Parathyroid adenoma (tissue), 2 donors: ENCODE measurements around the gene PDIA5.

Experiments used
- H2AFZ ChIP-seq: fragments of 300-600 bp; sonication (generic); one replicate; pipeline ENCODE4 v1.7.0; 2017; ENCODE audit warnings: antibody characterized with exemption, mild to moderate bottlenecking
- H3K27ac ChIP-seq: fragments of 300-600 bp; sonication (generic); one replicate; pipeline ENCODE4 v1.7.0; 2017
- H3K27me3 ChIP-seq: fragments of 300-600 bp; sonication (generic); one replicate; pipeline ENCODE4 v1.7.0; 2017; ENCODE audit warnings: low read length; ENCODE audit not compliant: control insufficient read depth, insufficient read depth
- H3K36me3 ChIP-seq: fragments of 300-600 bp; sonication (generic); one replicate; pipeline ENCODE4 v1.7.0; 2017; ENCODE audit warnings: low read length; ENCODE audit not compliant: control insufficient read depth, insufficient read depth
- H3K4me1 ChIP-seq: fragments of 300-600 bp; sonication (generic); one replicate; pipeline ENCODE4 v1.7.0; 2017; ENCODE audit warnings: control low read depth
- H3K4me2 ChIP-seq: fragments of 300-600 bp; sonication (generic); one replicate; pipeline ENCODE4 v1.7.0; 2017; ENCODE audit warnings: low read length
- H3K4me3 ChIP-seq: fragments of 300-600 bp; sonication (generic); one replicate; pipeline ENCODE4 v1.7.0; 2017; ENCODE audit warnings: low read depth, low read length
- H3K79me2 ChIP-seq: fragments of 300-600 bp; sonication (generic); one replicate; pipeline ENCODE4 v1.7.0; 2017; ENCODE audit warnings: control low read depth
- H3K9ac ChIP-seq: fragments of 300-600 bp; sonication (generic); one replicate; pipeline ENCODE4 v1.7.0; 2017; ENCODE audit warnings: mild to moderate bottlenecking
- H3K9me3 ChIP-seq: fragments of 300-600 bp; sonication (generic); one replicate; pipeline ENCODE4 v1.7.0; 2017; ENCODE audit warnings: low read length; ENCODE audit not compliant: control insufficient read depth
- TF ChIP-seq, protein P1 (sequence below): fragments of 300-600 bp; sonication (generic); IDR thresholded peaks from one replicate; pipeline ENCODE4 v1.7.0; 2017; ENCODE audit warnings: antibody characterized with exemption, mild to moderate bottlenecking
- donor health status: primary hyperparathyroidism.

Gene PDIA5

DNA sequence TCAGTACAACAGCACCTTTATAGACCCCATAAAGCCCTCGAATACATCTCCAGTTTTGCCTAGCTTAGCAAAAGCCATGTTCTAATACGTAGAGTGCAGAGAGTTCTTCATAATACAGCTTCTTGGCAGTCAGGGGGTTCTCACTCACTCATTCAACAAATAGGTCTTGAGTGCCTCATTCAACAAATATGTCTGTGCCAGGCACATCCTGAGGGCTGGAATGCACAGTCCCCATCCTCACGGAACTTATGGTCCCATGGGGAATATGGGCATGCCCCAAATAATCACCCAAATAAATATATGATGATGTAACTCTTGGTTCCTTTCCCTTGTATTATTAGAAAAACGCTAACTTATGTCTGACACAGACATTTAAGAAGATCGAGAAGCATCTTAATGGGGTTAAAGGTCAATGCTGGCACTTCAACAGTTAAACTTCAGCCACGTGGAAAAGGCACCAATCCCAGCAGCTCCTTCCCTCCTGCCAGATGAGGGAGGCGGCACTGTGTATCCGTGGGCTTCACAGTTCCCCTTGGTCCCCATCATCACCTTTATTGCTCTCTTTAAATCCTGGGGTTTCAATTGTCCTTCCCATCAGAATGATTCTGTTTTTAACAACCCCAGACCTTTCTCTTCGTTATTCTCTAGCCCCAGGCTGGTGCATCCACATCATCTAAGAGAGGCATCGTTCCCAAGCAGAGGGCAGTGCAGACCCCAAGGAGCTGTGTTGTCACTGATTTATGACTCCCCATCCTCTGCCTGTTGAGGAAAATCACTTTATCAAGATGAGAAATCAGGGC, 20.4 kb upstream of the PDIA5 start:
- TF ChIP-seq, protein P1, sequence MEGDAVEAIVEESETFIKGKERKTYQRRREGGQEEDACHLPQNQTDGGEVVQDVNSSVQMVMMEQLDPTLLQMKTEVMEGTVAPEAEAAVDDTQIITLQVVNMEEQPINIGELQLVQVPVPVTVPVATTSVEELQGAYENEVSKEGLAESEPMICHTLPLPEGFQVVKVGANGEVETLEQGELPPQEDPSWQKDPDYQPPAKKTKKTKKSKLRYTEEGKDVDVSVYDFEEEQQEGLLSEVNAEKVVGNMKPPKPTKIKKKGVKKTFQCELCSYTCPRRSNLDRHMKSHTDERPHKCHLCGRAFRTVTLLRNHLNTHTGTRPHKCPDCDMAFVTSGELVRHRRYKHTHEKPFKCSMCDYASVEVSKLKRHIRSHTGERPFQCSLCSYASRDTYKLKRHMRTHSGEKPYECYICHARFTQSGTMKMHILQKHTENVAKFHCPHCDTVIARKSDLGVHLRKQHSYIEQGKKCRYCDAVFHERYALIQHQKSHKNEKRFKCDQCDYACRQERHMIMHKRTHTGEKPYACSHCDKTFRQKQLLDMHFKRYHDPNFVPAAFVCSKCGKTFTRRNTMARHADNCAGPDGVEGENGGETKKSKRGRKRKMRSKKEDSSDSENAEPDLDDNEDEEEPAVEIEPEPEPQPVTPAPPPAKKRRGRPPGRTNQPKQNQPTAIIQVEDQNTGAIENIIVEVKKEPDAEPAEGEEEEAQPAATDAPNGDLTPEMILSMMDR: no peak
- Histone ChIP-seq H3K4me1 (no peaks in the 10 kb centered on the region), H3K36me3 (no peaks in the 10 kb centered on the region), H2AFZ (no peak overlapping the region), H3K9me3 (no peaks in the 10 kb centered on the region), H3K27ac (no peak overlapping the region), H3K4me2 (no peak overlapping the region), H3K9ac (no peak overlapping the region), H3K4me3 (no peak overlapping the region), H3K27me3 (no peaks in the 10 kb centered on the region), H3K79me2 (no peaks in the 10 kb centered on the region)

DNA sequence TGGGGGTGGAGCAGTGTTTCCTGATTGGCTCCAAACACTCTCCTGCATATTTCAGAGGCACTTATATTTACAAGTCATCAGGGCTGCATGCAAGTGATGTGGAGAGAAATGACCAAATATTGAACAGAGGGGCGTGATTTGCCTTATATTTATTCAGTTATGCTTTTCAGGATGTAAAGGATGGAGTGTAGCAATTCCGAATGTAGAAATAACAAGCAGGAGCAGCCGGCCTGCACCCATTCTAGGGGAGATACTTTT, 19.8 kb upstream of the PDIA5 start:
- H3K4me1 ChIP-seq: no peaks in the 10 kb centered on the region
- no peak overlapping the region for H3K4me3 ChIP-seq
- H3K9ac ChIP-seq: no peak overlapping the region
- no peak overlapping the region for H2AFZ ChIP-seq
- H3K9me3 ChIP-seq: no peaks in the 10 kb centered on the region
- H3K79me2 ChIP-seq: no peaks in the 10 kb centered on the region
- no peaks in the 10 kb centered on the region for H3K27me3 ChIP-seq
- H3K36me3 ChIP-seq: no peaks in the 10 kb centered on the region
- TF ChIP-seq, protein P1: no peak
- no peak overlapping the region for H3K27ac ChIP-seq
- H3K4me2 ChIP-seq: no peak overlapping the region

DNA sequence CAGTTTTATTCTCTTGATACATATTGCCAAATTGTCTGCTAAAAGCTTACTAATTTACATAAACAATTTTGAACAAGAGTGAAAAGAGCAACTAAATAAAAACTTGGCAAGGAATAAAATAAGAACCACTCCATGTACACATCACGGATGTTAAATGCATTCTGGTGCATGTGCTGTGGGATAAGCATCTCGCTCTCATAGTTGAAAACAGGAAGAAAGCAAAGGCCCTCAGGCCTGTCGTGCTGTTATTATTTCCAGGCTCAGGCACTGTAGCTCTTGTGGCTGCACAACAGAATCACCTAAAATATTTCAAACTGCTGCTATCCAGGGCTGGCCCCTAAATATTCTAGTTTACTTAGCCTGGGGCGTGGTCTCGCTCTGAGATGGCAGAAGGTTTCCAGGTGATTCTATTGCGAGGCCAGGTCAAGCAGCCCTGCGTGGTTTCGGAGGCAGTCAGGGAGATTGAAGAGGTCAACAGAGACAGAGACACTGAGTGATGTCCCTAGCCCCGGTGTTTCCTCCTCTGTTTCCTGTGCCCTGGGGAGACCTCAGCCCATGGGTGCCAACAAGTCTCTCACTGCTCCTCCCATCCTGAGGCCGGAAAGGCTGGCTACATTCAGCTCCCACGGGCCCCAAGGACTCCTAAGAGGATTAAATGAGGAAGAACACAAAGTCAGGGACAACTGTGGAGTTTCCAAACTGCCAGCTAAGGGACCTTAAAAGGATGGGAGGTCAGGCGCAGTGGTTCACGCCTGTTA, 18.2 kb upstream of the PDIA5 start:
- Histone ChIP-seq H2AFZ (no peak overlapping the region), H3K9me3 (no peaks in the 10 kb centered on the region), H3K4me1 (no peaks in the 10 kb centered on the region), H3K27ac (no peak overlapping the region), H3K4me3 (no peak overlapping the region), H3K36me3 (no peaks in the 10 kb centered on the region), H3K79me2 (no peaks in the 10 kb centered on the region), H3K9ac (no peak overlapping the region), H3K27me3 (no peaks in the 10 kb centered on the region), H3K4me2 (no peak overlapping the region)
- TF ChIP-seq, protein P1: no peak

DNA sequence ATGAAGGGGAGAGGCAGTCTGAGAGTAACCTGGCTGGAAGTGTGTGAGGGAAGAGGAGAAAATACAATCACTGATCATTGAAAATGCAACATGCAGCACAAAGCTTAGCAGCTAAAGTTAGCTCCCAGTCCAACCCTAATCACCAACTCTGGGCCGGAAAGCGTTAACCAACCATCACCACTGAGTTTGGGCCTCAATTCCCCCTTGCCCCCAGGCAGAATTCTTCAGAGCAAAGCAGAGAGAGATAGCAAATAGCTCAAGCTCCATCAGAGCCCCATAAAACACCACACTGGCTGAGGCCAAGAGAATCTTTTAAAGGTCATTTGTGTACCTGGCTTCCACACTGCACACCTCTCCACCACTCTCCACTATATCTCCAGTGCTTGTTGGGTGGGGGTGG, 16.2 kb upstream of the PDIA5 start:
- Histone ChIP-seq H3K4me1 (no peaks in the 10 kb centered on the region), H3K4me3 (no peak overlapping the region), H2AFZ (no peak overlapping the region), H3K4me2 (no peak overlapping the region), H3K36me3 (no peaks in the 10 kb centered on the region), H3K9me3 (no peaks in the 10 kb centered on the region), H3K79me2 (no peaks in the 10 kb centered on the region), H3K9ac (no peak overlapping the region), H3K27ac (no peak overlapping the region), H3K27me3 (no peaks in the 10 kb centered on the region)
- TF ChIP-seq, protein P1: no peak
